AG04450 (cell line): ENCODE results near the gene NTPCR. TPM values are rescaled to one million over a fixed set of nuclear protein-coding genes. Genes with fewer than 3 reads are reported as not detected.

ENCODE experiments used
- CTCF ChIA-PET: fragments of 300-600, 350-600 bp; formaldehyde crosslinking; extraction: SDS; loops from one replicate; lab custom pipeline; 2022; ENCODE audit warnings: antibody characterized with exemption, inconsistent platforms; lab: Charles Lee
- POLR2A ChIA-PET: fragments of 350-600 bp; formaldehyde crosslinking; extraction: SDS; loops from one replicate; lab custom pipeline; 2021; ENCODE audit warnings: antibody characterized with exemption, inconsistent platforms; lab: Yijun Ruan, JAX
- DNase-seq: peaks from one replicate; pipeline ENCODE4 v3.0.0-alpha.2; 2011; ENCODE audit warnings: low read depth, low spot score
- H3K27ac ChIP-seq: one replicate; pipeline ENCODE4 v1.5.1; 2012; ENCODE audit warnings: low read depth, low read length, control low read depth
- H3K27me3 ChIP-seq: one replicate; pipeline ENCODE4 v1.6.0; 2012; ENCODE audit warnings: low read length; ENCODE audit not compliant: control insufficient read depth, insufficient read depth
- H3K4me3 ChIP-seq: 2 replicates; pipeline ENCODE4 v1.5.1; 2011; ENCODE audit warnings: mild to moderate bottlenecking, low read depth, low read length, control low read depth
- H3K9me3 ChIP-seq: 2 replicates; pipeline ENCODE4 v1.5.1; 2012; ENCODE audit warnings: low read length; ENCODE audit not compliant: control insufficient read depth, insufficient read depth
- polyA plus RNA-seq: library from polyadenylated mRNA; depleted of rRNA; stranded (reverse); fragments of >200 nt; gene quantifications from 2 replicates; pipeline ENCODE4 v1.2.3, GENCODE V29; 2011
- TF ChIP-seq, protein P1 (sequence below): IDR thresholded peaks from 2 replicates; pipeline ENCODE4 v1.5.1; 2011; ENCODE audit warnings: low read depth, low read length, control low read depth, inconsistent platforms

Gene NTPCR
- polyA plus RNA-seq, 1 experiment: 59.0 TPM

DNA sequence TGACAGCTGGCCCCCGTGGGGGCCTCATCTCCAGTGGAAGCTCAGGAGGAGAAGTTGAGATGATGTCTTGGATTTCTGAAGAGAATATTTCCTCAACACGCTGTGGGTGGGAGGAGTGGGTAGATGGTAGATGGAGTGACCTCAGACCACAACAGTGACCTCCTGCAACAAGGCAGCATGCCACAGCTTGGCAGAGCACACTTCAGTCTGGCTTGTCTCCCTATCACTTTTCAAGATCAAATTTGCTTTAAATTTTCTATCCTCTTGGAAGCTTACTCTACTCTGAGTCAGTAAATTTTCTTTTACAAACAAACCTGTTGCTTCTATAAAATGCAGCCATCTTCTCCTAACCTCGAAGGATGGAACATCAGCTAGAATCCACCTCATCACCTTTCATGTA, 59.7 kb downstream of the NTPCR start:
- POLR2A ChIA-PET: interaction anchor here (1.2 kb wide), 1 partner anchor 103 kb away, joined by 3 read pairs; no protein-coding TSS in a partner anchor
- CTCF ChIA-PET: interaction anchor here (1.2 kb wide), 1 partner anchor 14 kb away, joined by 3 read pairs; no protein-coding TSS in a partner anchor
- Histone ChIP-seq H3K9me3 (no peaks in the 10 kb centered on the region), H3K4me3 (no peak overlapping the region), H3K27me3 (no peaks in the 10 kb centered on the region), H3K27ac (no peak overlapping the region)
- no peak for DNase-seq
- TF ChIP-seq, protein P1, sequence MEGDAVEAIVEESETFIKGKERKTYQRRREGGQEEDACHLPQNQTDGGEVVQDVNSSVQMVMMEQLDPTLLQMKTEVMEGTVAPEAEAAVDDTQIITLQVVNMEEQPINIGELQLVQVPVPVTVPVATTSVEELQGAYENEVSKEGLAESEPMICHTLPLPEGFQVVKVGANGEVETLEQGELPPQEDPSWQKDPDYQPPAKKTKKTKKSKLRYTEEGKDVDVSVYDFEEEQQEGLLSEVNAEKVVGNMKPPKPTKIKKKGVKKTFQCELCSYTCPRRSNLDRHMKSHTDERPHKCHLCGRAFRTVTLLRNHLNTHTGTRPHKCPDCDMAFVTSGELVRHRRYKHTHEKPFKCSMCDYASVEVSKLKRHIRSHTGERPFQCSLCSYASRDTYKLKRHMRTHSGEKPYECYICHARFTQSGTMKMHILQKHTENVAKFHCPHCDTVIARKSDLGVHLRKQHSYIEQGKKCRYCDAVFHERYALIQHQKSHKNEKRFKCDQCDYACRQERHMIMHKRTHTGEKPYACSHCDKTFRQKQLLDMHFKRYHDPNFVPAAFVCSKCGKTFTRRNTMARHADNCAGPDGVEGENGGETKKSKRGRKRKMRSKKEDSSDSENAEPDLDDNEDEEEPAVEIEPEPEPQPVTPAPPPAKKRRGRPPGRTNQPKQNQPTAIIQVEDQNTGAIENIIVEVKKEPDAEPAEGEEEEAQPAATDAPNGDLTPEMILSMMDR: no peak

DNA sequence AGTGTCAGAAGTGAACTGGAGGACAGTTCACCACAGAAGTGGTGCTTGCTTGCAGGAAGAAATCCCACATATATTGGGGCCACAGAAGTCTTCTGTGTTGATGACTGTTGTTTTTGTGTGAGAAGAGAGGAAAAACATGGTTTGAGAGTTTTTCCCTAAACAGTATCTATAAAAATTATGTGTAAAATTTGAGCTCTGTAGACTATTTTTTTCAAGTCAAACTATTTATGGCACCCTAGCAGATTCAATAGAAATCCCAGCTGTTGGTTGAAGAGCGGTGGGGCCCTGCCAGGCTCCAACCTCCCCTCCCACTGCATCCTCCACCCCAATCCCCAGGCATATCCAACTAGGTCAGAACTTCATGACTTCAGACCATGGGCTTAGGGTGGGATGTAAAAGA, 61.6 kb downstream of the NTPCR start:
- Histone ChIP-seq H3K4me3 (no peak overlapping the region), H3K27me3 (no peaks in the 10 kb centered on the region), H3K27ac (no peak overlapping the region), H3K9me3 (no peaks in the 10 kb centered on the region)
- TF ChIP-seq, protein P1: no peak
- ChIA-PET POLR2A (no interaction called here), CTCF (no interaction called here)
- no peak for DNase-seq

DNA sequence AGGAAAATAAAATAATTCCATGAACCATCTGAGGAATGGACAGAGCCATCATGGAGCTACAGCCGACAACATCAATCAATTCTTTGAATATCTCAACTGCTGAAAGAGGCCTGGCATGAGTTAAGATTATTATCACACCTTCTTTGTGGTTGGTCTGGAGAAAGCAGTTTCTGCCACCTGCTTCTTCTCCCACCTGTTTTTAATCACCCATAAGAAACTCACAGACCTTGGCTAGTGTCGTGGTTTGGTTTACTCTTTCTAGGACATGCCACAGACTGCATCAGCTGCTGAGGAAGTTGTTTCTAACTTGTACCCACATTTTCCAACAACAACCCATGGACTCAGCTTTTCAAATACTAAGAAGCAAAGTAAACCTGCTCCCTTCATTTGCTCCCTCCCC, 65.6 kb downstream of the NTPCR start:
- no peak for DNase-seq
- CTCF ChIA-PET: interaction anchor here (0.6 to 1.1 kb wide), 4 partner anchors 13 to 195 kb away, joined by 3 to 5 read pairs (median 4); no protein-coding TSS in a partner anchor

DNA sequence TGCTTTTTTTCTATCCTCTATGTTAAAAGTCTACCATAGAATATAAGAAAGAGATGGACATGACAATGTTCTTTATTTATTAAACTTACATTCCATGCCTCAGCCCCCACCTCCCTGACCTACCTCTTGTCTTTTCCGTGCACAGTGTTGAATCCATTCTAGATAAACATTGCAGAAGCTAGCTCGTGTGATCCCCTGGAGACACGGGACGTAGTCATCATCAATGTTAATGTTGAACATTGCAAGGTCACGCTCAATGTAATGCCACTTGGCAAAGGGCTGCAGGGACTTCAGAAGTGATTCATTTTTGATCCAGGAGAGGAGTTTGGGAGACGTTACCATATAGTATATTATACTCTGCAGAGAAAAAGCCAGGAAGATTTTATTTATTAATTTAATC, 66.4 kb downstream of the NTPCR start:
- H3K9me3 ChIP-seq: no peaks in the 10 kb centered on the region
- peak overlapping the region; percentile 22 for H3K27ac ChIP-seq
- no peaks in the 10 kb centered on the region for H3K27me3 ChIP-seq
- DNase-seq: peak; percentile 51
- H3K4me3 ChIP-seq: no peak overlapping the region
- ChIA-PET CTCF (interaction anchor here (0.7 kb wide), 1 partner anchor 19 kb away, joined by 5 read pairs; no protein-coding TSS in a partner anchor), POLR2A (interaction anchor here (0.8 kb wide), 1 partner anchor 58 kb away, joined by 4 read pairs; no protein-coding TSS in a partner anchor)
- TF ChIP-seq, protein P1: no peak

More for the DNA sequence above, 65.6 kb downstream of the NTPCR start:
- no peaks in the 10 kb centered on the region for H3K27me3 ChIP-seq
- TF ChIP-seq, protein P1: no peak
- no peak overlapping the region for H3K4me3 ChIP-seq
- H3K27ac ChIP-seq: no peak overlapping the region
- POLR2A ChIA-PET: no interaction called here
- no peaks in the 10 kb centered on the region for H3K9me3 ChIP-seq

DNA sequence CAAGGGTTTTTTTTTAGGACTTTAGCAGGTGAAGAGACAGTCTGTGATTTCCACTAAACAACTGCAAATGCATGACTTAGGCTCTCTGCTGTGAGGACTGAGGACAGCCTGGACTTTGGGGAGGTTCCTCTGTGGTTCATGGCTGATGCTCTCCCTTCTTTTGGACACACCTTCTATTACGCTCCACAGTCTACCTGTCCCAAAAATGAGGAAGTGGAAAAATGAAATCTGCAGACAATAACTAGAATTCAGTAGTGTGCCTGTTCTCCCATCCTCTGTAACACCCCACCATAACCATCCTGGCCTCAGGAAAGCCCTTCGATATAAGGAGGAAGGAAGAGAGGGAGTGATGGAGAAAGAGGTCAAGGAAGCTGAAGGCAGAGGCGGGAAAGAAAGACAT, 68.7 kb downstream of the NTPCR start:
- no peak for DNase-seq
- Histone ChIP-seq H3K27me3 (no peaks in the 10 kb centered on the region), H3K27ac (no peak overlapping the region), H3K4me3 (no peak overlapping the region), H3K9me3 (no peaks in the 10 kb centered on the region)
- POLR2A ChIA-PET: interaction anchor here (1.0 to 1.3 kb wide), 2 partner anchors 13 to 94 kb away, joined by 3 to 5 read pairs; no protein-coding TSS in a partner anchor
- CTCF ChIA-PET: no interaction called here
- TF ChIP-seq, protein P1: no peak
